Erythroblast (primary cell): ENCODE results near the gene IDUA.

Source experiments
- GATA1 ChIP-seq: IDR thresholded peaks from 2 replicates; pipeline ENCODE4 v1.6.1; 2011; ENCODE audit warnings: low read depth, mild to moderate bottlenecking, control low read depth, low read length, moderate library complexity
- POLR2A ChIP-seq: IDR thresholded peaks from 2 replicates; pipeline ENCODE4 v1.6.1; 2011; ENCODE audit warnings: mild to moderate bottlenecking, low read length

- TF ChIP-seq POLR2A (no peak), GATA1 (no peak)
Observed at GRCh38 chr4:990746-991367, 4.0 kb downstream of the IDUA start.
